Neutrophil (primary cell): Measurements from ENCODE around the gene WFDC1.

ENCODE experiments used
- H3K27ac ChIP-seq: fragments of 200-600 bp; sonication (generic); 2 replicates; pipeline ENCODE4 v1.5.1; 2016; ENCODE audit warnings: mild to moderate bottlenecking, moderate library complexity
- H3K27me3 ChIP-seq: fragments of 200-600 bp; sonication (generic); 2 replicates; pipeline ENCODE4 v1.6.0; 2016; ENCODE audit warnings: mild to moderate bottlenecking
- H3K36me3 ChIP-seq: fragments of 200-600 bp; sonication (generic); 2 replicates; pipeline ENCODE4 v1.5.1; 2017
- H3K4me1 ChIP-seq, 2 experiments: fragments of 200-600 bp in 1 of 2; sonication (generic) in 1 of 2; 1 replicate in 1 of 2; 2 replicates in 1 of 2; pipeline versions ENCODE4 v1.5.1 to v1.6.1; 2013 to 2016; ENCODE audit warnings: low read depth in 1 of 2, low read length in 1 of 2, mild to moderate bottlenecking in 1 of 2, moderate library complexity in 1 of 2; ENCODE audit not compliant: control insufficient read depth in 1 of 2, insufficient read depth in 1 of 2
- H3K4me3 ChIP-seq, 2 experiments: fragments of 200-600 bp in 1 of 2; sonication (generic) in 1 of 2; 1 replicate in 1 of 2; 2 replicates in 1 of 2; pipeline ENCODE4 v1.5.1; 2013 to 2016; ENCODE audit warnings: low read depth in 1 of 2, low read length in 1 of 2, mild to moderate bottlenecking in 1 of 2, moderate library complexity in 1 of 2
- H3K9me3 ChIP-seq: fragments of 200-600 bp; sonication (generic); 2 replicates; pipeline ENCODE4 v1.5.1; 2016
- TF ChIP-seq, protein P1 (sequence below): fragments of 200-600 bp; sonication (generic); IDR thresholded peaks from 2 replicates; pipeline ENCODE4 v1.5.1; 2016; ENCODE audit warnings: antibody characterized with exemption

The WFDC1 gene

DNA sequence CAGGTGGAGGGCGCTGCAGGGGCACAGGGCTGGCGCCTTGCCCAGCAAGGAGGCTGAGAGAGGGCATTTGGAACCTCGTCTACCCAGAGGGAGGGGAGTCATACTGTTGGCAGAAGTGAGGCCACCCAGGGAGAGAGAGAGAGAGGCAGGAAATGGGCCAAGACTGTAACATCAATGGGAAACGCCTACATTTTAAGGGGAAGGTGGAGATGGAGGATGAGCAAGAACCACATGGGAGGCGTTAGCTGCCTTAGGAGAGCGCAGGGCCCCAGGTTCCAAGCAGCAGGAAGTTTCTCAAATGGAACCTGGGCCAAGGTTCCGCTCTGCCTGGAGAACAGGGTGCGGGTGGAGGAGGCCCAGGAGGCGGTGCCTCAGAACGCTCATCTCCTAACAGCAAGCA lies 2.7 kb upstream of the WFDC1 start:
- Histone ChIP-seq H3K27ac (no peak overlapping the region), H3K4me3 (no peak overlapping the region), H3K27me3 (no peaks in the 10 kb centered on the region), H3K36me3 (no peaks in the 10 kb centered on the region), H3K9me3 (no peaks in the 10 kb centered on the region), H3K4me1 (peaks cover 44 to 48% of the 10 kb centered on the region in 2 experiments)
- TF ChIP-seq, protein P1, sequence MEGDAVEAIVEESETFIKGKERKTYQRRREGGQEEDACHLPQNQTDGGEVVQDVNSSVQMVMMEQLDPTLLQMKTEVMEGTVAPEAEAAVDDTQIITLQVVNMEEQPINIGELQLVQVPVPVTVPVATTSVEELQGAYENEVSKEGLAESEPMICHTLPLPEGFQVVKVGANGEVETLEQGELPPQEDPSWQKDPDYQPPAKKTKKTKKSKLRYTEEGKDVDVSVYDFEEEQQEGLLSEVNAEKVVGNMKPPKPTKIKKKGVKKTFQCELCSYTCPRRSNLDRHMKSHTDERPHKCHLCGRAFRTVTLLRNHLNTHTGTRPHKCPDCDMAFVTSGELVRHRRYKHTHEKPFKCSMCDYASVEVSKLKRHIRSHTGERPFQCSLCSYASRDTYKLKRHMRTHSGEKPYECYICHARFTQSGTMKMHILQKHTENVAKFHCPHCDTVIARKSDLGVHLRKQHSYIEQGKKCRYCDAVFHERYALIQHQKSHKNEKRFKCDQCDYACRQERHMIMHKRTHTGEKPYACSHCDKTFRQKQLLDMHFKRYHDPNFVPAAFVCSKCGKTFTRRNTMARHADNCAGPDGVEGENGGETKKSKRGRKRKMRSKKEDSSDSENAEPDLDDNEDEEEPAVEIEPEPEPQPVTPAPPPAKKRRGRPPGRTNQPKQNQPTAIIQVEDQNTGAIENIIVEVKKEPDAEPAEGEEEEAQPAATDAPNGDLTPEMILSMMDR: no peak

- H3K9me3 ChIP-seq: no peaks in the 10 kb centered on the region
- H3K27me3 ChIP-seq: no peaks in the 10 kb centered on the region
- no peak overlapping the region for H3K4me3 ChIP-seq
- H3K27ac ChIP-seq: no peak overlapping the region
- TF ChIP-seq, protein P1: no peak
- no peaks in the 10 kb centered on the region for H3K36me3 ChIP-seq
- peaks cover 44 to 48% of the 10 kb centered on the region in 2 experiments for H3K4me1 ChIP-seq
Observed at GRCh38 chr16:84293406-84293805, 1.3 kb upstream of the WFDC1 start.

DNA sequence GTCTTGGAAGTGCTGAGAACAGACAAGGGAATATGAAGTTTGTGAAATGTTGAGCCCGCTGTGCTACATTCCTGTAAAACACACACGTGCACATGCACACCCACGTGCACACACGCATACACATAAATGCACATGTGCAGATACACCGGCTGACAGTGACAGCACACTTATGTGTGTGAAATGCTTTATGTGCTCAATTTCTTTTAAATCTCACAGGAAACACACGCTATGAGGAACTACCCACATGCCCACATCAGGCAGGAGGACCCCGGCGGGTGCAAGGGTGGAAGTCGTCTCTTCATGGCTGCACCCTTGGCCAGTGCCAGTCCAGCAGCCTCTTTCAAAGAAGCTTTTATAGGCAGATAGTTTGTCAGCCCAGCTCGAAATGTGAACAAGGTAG lies 561 bp upstream of the WFDC1 start:
- H3K4me3 ChIP-seq: peak overlapping the region; percentile 34 to 50
- peaks cover 44 to 48% of the 10 kb centered on the region in 2 experiments for H3K4me1 ChIP-seq
- TF ChIP-seq, protein P1: no peak
- no peaks in the 10 kb centered on the region for H3K9me3 ChIP-seq
- H3K36me3 ChIP-seq: no peaks in the 10 kb centered on the region
- H3K27ac ChIP-seq: no peak overlapping the region
- no peaks in the 10 kb centered on the region for H3K27me3 ChIP-seq

DNA sequence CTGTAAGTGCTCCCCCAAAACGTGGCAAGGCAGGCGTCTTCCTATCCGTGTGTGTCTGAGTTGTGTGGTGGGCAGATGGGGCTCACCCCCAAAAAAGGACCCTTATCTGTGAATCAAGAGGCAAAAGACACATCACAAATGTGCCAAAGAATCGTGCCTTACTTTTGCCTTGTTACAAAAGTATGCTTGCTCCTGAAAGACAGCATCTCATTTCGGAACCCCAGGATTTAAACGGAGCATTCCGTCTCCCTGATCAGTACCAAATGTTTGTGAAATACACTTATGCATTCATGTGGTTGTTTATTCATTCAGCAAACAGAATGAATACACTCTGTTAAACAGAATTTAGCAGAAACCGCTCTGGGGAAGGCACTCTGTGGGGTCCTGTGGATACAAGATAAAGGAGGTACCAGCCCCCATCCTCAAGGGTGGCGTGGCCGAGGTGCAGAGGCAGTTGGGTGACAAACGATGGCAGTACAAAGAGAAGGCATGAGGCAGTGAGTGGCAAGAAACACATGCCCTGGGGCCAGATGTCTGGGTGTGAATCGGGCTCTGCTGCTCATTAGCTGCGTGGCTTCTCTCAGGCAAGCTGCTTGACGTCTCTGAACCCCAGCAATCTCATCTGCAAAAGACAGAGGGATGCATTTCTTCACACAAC lies 654 bp downstream of the WFDC1 start:
- no peaks in the 10 kb centered on the region for H3K36me3 ChIP-seq
- peaks cover 44 to 48% of the 10 kb centered on the region in 2 experiments for H3K4me1 ChIP-seq
- TF ChIP-seq, protein P1: no peak
- H3K9me3 ChIP-seq: no peaks in the 10 kb centered on the region
- H3K27ac ChIP-seq: no peak overlapping the region
- H3K4me3 ChIP-seq: peak overlapping the region; percentile 34 to 50
- H3K27me3 ChIP-seq: no peaks in the 10 kb centered on the region

GRCh38 chr16:84298376-84298899 lies 3.8 kb downstream of the WFDC1 start:
- H3K27me3 ChIP-seq: no peaks in the 10 kb centered on the region
- peaks cover 26 to 31% of the 10 kb centered on the region in 2 experiments for H3K4me1 ChIP-seq
- H3K4me3 ChIP-seq: no peak overlapping the region
- H3K36me3 ChIP-seq: no peaks in the 10 kb centered on the region
- H3K9me3 ChIP-seq: no peaks in the 10 kb centered on the region
- TF ChIP-seq, protein P1: no peak
- no peak overlapping the region for H3K27ac ChIP-seq
